GM19324 (cell line): ENCODE data around the gene PDE1C.

Experiments used
- ATAC-seq: cut with Tn5 transposase; IDR thresholded peaks from one replicate; pipeline ENCODE4 v1.9.1; 2021; ENCODE audit warnings: mild to moderate bottlenecking, moderate library complexity; ENCODE audit not compliant: unreplicated experiment, low FRiP score

The PDE1C gene

DNA sequence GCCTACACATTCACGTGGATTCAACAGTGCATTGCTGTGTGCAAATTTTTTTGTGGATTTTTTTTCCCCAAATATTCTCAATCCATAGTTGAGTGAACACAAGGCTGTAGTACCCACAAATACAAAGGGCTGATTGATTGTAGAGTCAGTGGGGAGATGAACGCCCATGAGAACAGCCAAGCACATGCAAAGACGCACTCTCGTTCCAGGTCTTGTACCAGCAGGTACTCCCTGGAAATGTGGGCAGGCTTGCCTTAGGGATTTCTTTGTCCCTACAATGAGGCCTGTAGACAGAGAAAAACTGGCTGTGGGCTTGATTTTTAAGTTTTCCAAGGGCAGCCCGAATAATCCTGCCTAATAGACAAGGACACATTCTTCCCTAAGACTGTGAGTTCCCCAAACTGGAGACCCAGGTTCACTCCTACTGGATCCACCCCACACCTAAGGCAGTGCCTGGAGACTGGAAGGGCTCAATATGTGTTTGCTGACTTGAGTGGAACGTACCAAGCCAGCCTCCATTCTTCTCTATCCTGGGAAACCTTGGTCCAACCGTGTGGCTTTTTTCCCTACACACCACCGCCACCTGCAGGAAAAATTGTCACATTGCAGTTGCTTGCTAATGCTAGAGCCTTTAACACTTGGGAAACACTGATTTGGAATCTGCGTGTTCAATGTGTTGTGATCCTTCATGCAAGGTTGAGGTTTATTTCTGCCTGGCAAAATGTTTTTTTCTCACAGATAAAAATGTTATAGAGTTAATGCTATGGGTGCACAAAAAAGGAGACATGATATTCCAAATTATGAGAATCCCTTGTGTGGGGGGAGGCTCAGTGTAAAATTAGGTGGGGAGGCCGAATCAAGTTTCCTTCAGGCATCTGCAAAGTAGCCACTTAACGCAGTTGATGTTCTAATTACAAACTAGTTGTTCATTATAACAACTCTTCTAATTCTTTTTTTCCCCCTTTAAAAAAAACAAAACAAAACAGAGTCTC lies 333.9 kb downstream of the PDE1C start:
- ATAC-seq, result no peak

- ATAC-seq, result no peak
Measured at GRCh38 chr7:31734456-31734855, 335.8 kb downstream of the PDE1C start.

DNA sequence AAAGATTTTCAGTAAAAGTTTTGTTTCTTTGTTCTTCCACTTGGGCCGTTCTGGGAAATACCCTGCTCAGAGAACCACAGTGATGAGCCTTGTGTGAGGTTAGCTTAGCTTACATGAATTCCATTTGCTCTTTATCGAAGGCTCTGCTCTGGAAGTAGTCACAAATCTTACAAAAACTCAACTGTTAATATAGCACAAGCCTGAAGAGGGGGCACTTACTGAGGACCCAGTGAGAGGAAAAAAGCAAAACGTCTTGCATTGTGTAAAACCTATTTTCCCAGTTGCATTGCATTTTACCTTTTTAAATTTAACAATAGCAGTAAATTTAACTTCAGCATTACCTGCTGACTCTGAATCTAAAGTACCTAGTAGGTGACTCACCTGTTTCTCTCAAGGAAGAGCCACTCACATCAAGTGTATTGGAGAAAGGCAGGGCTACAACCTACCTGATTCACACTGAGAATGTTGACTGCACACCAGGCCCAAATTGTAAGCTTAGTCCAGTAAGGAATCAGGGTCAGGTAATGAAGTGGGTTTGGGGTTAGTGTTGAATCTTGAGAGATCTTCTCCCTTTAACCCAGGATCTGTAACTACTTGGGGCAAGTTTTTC lies 340.9 kb downstream of the PDE1C start:
- ATAC-seq, result no peak

DNA sequence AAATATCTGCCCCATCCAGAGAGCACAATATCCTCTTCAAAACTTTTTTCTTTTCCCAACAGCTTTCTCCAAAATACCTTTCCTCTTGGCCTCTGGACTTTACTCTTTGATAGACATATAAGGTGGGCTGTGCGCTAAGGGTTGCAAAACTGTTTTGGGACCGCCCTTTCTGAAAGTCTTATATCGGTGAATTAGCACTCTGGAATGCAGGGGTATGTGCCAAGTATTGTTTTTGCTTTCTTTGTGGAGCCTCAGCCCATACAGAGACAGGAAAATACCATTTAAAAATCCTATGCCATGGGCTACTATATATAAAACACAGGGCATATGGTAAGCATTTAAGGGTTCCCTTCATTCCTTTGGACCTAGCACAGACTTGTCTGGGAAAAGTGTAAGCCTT lies 345.5 kb downstream of the PDE1C start:
- no peak for ATAC-seq

GRCh38 chr7:31720366-31720765 lies 349.8 kb downstream of the PDE1C start:
- no peak for ATAC-seq

DNA sequence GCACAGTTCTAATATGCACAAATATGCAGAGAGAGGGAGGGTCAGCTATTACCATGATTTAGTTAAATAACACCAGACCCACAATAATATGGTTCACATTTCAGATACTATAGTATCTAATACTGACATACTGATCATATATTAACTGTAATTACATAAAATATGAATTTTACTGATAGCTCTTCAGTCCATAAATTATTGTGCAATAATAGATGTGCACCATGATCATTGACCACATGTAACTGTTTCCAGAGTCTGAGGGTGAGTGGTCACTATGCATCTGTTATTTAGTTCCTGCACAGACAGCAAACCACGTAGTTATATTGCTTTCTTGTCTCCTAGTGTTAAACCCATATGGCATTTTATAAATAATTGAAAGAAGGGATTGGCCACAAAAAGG lies 353.9 kb downstream of the PDE1C start:
- ATAC-seq, result no peak

DNA sequence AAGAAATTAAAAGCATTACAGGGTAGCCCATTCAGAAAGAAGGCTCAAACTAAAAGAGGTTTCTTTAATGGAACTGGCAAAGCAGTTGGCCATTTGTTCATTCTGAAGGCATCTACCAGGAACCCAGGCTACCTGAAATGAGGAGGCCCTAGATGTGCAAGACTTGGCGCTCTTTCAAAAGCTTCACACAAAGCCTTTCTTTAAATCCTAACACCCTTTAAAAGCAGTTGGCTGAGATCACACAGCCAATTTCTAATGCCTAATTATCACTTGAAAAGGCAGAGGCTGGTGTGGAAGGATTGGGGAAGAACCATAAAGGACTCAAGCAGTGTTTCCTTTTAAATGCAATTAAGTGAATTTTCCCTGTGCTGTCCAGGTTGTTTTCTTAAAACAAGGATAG lies 360.0 kb downstream of the PDE1C start:
- no peak for ATAC-seq

- ATAC-seq, result peak; percentile 33
Measured at GRCh38 chr7:31707089-31707488, 363.1 kb downstream of the PDE1C start.

DNA sequence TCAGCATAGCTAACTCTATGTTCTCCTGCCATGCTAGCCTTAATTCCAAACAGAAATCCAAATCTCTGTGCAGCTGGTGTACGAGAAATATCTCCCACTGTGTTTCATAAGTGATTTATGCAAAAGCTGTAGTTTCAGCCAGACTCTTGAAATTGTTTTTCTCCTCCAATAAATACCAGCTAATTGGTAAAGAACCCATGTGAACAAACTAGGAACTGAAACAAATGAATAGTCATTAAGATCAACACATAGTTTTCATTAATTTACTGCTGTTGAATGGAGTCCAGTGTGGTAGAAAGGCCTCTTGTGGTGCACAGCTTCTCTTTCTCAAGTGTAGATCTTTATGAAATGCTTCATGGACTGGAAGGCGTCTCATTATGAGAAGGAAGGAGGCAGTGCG lies 364.8 kb downstream of the PDE1C start:
- peak; percentile 57 for ATAC-seq

DNA sequence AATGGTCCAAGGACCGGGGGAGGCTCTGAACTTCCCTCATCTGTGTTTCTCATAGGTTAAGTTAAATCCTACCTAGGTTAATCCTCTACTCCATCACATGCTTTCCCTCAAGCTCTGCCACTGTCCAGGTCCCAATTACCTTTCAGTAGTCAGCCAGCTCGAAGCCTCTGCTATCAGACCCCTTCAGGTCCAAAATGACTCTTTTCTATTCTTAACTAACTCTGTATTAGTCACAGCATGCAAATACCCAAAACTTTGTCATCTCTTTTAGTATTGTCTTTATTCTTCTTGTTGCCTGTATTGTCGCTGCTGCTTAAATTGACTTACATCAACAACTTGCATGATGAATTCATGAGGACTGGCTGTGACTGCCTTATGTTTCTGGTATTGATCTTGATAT lies 367.9 kb downstream of the PDE1C start:
- ATAC-seq, result no peak
